ENCODE results near the gene RHOD. TPM values are rescaled to one million over a fixed set of nuclear protein-coding genes. Genes with fewer than 3 reads are reported as not detected.

The RHOD gene
- total RNA-seq, 2 experiments from 2014 or later, result 0.47 to 0.78 TPM

DNA sequence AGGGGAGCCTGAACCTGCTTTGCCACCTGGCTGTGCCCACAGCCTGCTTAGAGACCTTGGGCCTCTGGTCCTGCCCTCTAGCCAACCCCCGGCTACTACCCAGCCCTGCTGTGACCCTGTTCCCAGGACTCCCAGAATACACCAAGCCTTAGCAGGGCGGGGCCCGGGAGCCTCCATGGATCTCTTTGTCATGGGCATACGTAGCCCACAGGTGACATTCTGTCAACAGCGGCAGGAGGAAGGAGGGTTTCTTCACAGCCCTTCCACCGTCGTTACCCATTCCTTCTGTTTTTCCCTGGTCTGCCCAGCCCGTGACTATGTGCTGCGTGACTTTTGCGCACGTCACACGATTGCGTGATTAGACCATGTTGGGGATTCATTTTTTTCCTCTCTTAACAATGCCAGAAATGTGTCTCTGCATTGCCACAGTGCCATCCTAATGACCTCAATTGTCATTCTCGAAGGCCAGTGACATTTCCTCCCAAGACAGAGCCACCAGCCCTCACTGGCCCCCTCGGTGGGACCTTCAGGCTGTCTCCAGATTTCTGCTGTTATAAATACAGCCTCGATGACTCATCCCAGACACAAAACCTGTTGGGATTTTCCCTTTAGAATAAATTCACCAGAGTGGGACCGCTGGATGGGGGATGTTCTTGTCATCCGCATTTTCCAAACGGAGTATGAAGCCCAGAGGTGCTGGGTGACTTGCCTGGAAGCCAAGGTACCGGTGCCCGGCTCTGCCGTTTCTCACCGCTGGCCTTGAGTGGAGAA, 24.7 kb upstream of the RHOD start:
- intact Hi-C loops (cut with DNase I, micrococcal nuclease), result no loop called here
- no peak overlapping the region for H3K4me3 Mint-ChIP-seq
- CTCF ChIA-PET, result no interaction called here
- peaks cover 28% of the 10 kb centered on the region for H3K27me3 Mint-ChIP-seq
- H3K9me3 Mint-ChIP-seq (ENCODE audit: low read depth), result no peaks in the 10 kb centered on the region
- no peak overlapping the region for H3K27ac Mint-ChIP-seq
- H3K36me3 Mint-ChIP-seq (ENCODE audit: low read depth), result no peaks in the 10 kb centered on the region
- H3K4me1 Mint-ChIP-seq, result no peaks in the 10 kb centered on the region
- ATAC-seq, result no peak
- DNase-seq, result no peak
- POLR2A ChIA-PET, result no interaction called here

DNA sequence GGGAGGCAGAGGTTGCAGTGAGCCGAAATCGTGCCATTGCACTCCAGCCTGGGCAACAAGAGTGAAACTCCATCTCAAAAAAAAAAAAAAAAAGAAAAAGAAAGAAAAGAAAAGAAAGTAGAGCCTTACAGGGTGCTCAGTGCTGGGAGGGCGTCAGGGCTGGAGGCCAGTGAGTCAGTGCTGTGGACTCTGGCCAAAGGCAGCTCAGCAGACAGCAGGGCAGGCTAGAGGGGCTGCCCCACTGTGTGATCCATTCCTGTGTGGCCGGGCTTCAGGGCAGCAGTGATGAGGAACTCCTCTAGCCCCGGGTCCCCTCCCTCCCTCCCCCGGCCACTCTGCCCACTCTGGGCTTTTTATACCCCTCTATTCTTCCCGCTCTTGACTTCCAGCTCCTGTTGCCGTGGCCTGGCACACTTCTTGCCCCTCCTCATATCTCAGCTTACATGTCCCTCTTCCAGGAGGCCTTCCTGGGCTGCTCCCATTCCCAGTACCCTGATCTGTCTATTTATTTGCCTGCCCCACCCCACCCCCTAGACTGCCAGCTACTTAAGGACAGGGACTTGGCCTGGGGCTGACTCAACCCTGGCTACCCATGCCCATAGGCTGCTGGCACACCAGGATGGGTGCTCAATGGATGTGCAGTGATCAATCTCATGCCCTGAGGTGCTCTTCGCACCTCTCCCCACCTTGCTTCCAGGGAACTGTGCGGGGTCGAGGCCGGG, 23.7 kb upstream of the RHOD start:
- no peak for DNase-seq
- no peaks in the 10 kb centered on the region for H3K4me1 Mint-ChIP-seq
- no peak for ATAC-seq
- H3K27me3 Mint-ChIP-seq, result peaks cover 26% of the 10 kb centered on the region
- H3K27ac Mint-ChIP-seq, result no peak overlapping the region
- no peaks in the 10 kb centered on the region for H3K9me3 Mint-ChIP-seq (ENCODE audit: low read depth)
- no peaks in the 10 kb centered on the region for H3K36me3 Mint-ChIP-seq (ENCODE audit: low read depth)
- CTCF ChIA-PET, result no interaction called here
- H3K4me3 Mint-ChIP-seq, result no peak overlapping the region
- POLR2A ChIA-PET, result no interaction called here
- intact Hi-C loops (cut with DNase I, micrococcal nuclease), result no loop called here

DNA sequence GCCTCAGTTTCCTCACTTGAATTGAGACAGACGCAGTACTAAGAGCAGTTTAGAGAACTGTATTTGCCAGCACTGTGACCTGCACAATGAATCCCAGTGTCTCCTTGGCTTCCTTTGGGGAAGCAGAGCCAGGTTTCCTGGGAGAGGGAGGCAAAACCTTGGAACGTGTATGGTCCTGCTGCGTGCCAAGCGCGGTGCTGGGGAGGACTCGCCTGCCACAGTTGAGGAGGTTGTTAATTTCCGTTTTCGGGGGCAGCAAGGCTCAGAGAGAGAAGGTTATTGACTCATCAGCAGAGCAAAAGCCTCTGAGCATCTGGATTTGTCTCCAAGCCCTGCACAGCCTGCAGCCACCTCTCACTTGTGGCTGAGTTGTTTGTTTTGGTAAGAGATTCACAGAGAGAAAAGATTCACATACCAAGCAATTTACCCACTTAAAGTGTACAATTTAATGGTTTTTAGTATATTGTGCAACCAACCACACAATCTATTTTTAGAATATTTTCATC, 22.9 kb upstream of the RHOD start:
- Mint-ChIP-seq H3K27me3 (peaks cover 24% of the 10 kb centered on the region), H3K36me3 (ENCODE audit: low read depth) (no peaks in the 10 kb centered on the region), H3K4me3 (no peak overlapping the region), H3K4me1 (no peaks in the 10 kb centered on the region), H3K9me3 (ENCODE audit: low read depth) (no peaks in the 10 kb centered on the region), H3K27ac (no peak overlapping the region)
- ChIA-PET POLR2A (no interaction called here), CTCF (no interaction called here)
- DNase-seq (no peak), ATAC-seq (no peak)
- intact Hi-C loops (cut with DNase I, micrococcal nuclease), result no loop called here

GRCh38 chr11:67034350-67034749, 22.3 kb upstream of the RHOD start:
- ChIA-PET CTCF (no interaction called here), POLR2A (no interaction called here)
- Mint-ChIP-seq H3K4me3 (no peak overlapping the region), H3K9me3 (ENCODE audit: low read depth) (no peaks in the 10 kb centered on the region), H3K36me3 (ENCODE audit: low read depth) (no peaks in the 10 kb centered on the region), H3K4me1 (no peaks in the 10 kb centered on the region), H3K27ac (no peak overlapping the region), H3K27me3 (peaks cover 19% of the 10 kb centered on the region)
- intact Hi-C loops (cut with DNase I, micrococcal nuclease), result no loop called here
- DNase-seq (no peak), ATAC-seq (no peak)

- ChIA-PET POLR2A (no interaction called here), CTCF (interaction anchor here (1.0 kb wide), 1 partner anchor 13 kb away, joined by 3 read pairs; no protein-coding TSS in a partner anchor)
- Mint-ChIP-seq H3K27me3 (peaks cover 9% of the 10 kb centered on the region), H3K4me3 (no peak overlapping the region), H3K36me3 (ENCODE audit: low read depth) (no peaks in the 10 kb centered on the region), H3K27ac (no peak overlapping the region), H3K9me3 (ENCODE audit: low read depth) (no peaks in the 10 kb centered on the region), H3K4me1 (no peaks in the 10 kb centered on the region)
- ATAC-seq, result no peak
- DNase-seq, result no peak
- intact Hi-C loops (cut with DNase I, micrococcal nuclease), result no loop called here
These were observed 16.5 kb upstream of the RHOD start for GRCh38 chr11:67040147-67040546.

DNA sequence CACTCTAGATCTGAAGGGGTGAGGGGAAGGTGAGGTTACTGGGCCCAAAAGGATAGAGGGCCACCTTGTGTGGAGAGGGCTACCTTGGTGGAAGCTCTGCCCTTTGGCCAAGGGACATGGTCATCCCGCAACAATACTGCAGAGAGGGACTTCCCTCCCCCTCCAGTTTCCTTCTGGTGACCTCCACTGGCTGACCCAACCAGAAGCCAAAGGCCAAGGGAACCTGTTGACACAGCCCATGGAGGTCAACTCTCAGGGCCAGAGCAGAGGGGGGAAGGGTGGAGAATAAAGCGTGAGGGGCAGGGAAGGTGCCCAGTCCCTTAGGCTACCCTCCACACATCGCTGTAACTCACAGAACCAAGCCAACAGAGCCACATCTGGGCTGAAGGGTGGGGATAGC, 15.0 kb upstream of the RHOD start:
- POLR2A ChIA-PET, result interaction anchor here (0.6 kb wide), 1 partner anchor 9 kb away, joined by 3 read pairs; no protein-coding TSS in a partner anchor
- DNase-seq (no peak), ATAC-seq (no peak)
- H3K4me3 Mint-ChIP-seq, result no peak overlapping the region
- H3K4me1 Mint-ChIP-seq, result no peaks in the 10 kb centered on the region
- CTCF ChIA-PET, result no interaction called here
- intact Hi-C loops (cut with DNase I, micrococcal nuclease), result no loop called here
- H3K27me3 Mint-ChIP-seq, result peaks cover 4% of the 10 kb centered on the region
- no peak overlapping the region for H3K27ac Mint-ChIP-seq
- H3K9me3 Mint-ChIP-seq (ENCODE audit: low read depth), result no peaks in the 10 kb centered on the region
- no peaks in the 10 kb centered on the region for H3K36me3 Mint-ChIP-seq (ENCODE audit: low read depth)

GRCh38 chr11:67043572-67044349, 12.9 kb upstream of the RHOD start:
- POLR2A ChIA-PET, result interaction anchor here (0.5 kb wide), 1 partner anchor 21 kb away, joined by 3 read pairs; no protein-coding TSS in a partner anchor

DNA sequence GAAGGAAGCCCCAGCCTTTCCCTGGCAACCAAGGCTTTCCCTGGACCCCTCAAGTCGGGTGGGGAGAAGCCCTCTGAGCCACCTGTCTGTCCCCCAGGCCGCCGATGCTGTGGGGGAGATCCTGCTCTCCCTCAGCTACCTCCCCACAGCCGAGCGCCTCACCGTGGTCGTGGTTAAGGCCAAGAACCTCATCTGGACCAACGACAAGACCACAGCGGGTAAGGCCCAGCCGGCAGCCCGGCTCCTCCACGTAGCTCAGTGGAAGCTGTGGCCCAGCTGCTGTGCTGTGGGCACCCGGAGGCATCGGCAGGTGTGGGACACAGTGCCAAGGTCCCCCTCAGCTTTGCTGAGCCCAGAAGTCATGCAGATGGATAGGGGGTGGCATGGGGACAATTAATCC, 12.2 kb upstream of the RHOD start:
- ATAC-seq, result no peak
- peaks cover 2% of the 10 kb centered on the region for H3K27me3 Mint-ChIP-seq
- ChIA-PET POLR2A (interaction anchor here (0.5 kb wide), 1 partner anchor 22 kb away, joined by 3 read pairs; no protein-coding TSS in a partner anchor), CTCF (interaction anchor here (0.8 to 1.1 kb wide), 4 partner anchors 10 to 302 kb away, joined by 3 read pairs; no protein-coding TSS in a partner anchor)
- intact Hi-C loops (cut with DNase I, micrococcal nuclease), result no loop called here
- no peak overlapping the region for H3K4me3 Mint-ChIP-seq
- H3K9me3 Mint-ChIP-seq (ENCODE audit: low read depth), result no peaks in the 10 kb centered on the region
- no peaks in the 10 kb centered on the region for H3K4me1 Mint-ChIP-seq
- DNase-seq, result no peak
- no peaks in the 10 kb centered on the region for H3K36me3 Mint-ChIP-seq (ENCODE audit: low read depth)
- H3K27ac Mint-ChIP-seq, result no peak overlapping the region

More at GRCh38 chr11:67043572-67044349, 12.9 kb upstream of the RHOD start:
- H3K4me1 Mint-ChIP-seq, result no peaks in the 10 kb centered on the region
- ATAC-seq (no peak), DNase-seq (no peak)
- H3K36me3 Mint-ChIP-seq (ENCODE audit: low read depth), result no peaks in the 10 kb centered on the region
- H3K4me3 Mint-ChIP-seq, result no peak overlapping the region
- intact Hi-C loops (cut with DNase I, micrococcal nuclease), result no loop called here
- peaks cover 2% of the 10 kb centered on the region for H3K27me3 Mint-ChIP-seq
- CTCF ChIA-PET, result interaction anchor here (0.7 to 1.1 kb wide), 4 partner anchors 14 to 302 kb away, joined by 3 read pairs; no protein-coding TSS in a partner anchor
- no peaks in the 10 kb centered on the region for H3K9me3 Mint-ChIP-seq (ENCODE audit: low read depth)
- H3K27ac Mint-ChIP-seq, result no peak overlapping the region

DNA sequence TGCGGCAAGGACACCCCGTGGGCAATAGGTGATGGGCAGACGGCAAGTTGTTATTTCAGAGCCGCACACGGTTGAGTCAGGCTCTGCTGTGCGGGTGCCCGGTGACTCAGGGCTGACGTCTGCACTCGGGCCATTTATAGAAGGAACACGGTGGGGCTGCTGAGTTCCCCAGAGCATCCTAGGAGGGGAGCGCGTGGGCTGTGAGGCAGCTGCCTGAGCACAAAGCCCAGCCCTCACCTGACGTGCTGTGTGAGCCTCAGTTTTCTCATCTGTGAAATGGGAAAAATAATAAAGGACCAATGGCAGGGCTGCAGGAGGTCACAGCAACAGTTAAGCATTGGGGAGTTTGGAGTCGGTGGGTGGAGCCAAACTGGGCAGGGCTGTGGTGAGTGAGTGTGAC, 11.3 kb upstream of the RHOD start:
- H3K4me1 Mint-ChIP-seq, result no peaks in the 10 kb centered on the region
- H3K27ac Mint-ChIP-seq, result no peak overlapping the region
- ATAC-seq (no peak), DNase-seq (no peak)
- CTCF ChIA-PET, result interaction anchor here (0.8 kb wide), 1 partner anchor 10 kb away, joined by 3 read pairs; no protein-coding TSS in a partner anchor
- H3K9me3 Mint-ChIP-seq (ENCODE audit: low read depth), result no peaks in the 10 kb centered on the region
- no peaks in the 10 kb centered on the region for H3K36me3 Mint-ChIP-seq (ENCODE audit: low read depth)
- POLR2A ChIA-PET, result no interaction called here
- intact Hi-C loops (cut with DNase I, micrococcal nuclease), result no loop called here
- peaks cover 2% of the 10 kb centered on the region for H3K27me3 Mint-ChIP-seq
- H3K4me3 Mint-ChIP-seq, result no peak overlapping the region

GRCh38 chr11:67048515-67049130, 8.0 kb upstream of the RHOD start:
- ATAC-seq, result no peak
- no peak for DNase-seq
- Mint-ChIP-seq H3K27ac (no peak overlapping the region), H3K36me3 (ENCODE audit: low read depth) (no peaks in the 10 kb centered on the region), H3K4me3 (no peak overlapping the region), H3K27me3 (peaks cover 7% of the 10 kb centered on the region), H3K9me3 (ENCODE audit: low read depth) (no peaks in the 10 kb centered on the region), H3K4me1 (no peaks in the 10 kb centered on the region)
- CTCF ChIA-PET, result no interaction called here
- intact Hi-C loops (cut with DNase I, micrococcal nuclease), result no loop called here
- POLR2A ChIA-PET, result no interaction called here

DNA sequence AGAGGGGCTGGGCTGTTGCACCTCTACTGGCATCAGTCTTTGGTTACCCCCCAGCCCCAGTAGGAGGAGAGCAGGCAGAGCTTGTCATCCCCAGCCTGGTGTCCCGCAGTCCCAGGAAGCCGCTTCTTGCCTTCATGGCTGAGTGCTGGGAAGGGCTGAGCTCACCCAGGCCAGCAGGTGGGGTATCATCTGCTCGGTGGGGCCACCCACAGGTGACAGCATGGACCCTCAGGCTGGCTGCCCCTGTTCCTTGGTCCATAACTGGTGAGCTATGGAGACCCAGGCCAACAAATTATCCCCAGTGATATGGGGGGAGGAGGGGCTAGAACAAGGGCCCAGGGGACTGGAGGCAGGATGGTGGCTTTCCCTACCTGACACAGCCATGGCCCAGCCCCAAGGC, 6.5 kb upstream of the RHOD start:
- Mint-ChIP-seq H3K27me3 (peaks cover 5% of the 10 kb centered on the region), H3K4me1 (peaks cover 5% of the 10 kb centered on the region), H3K4me3 (no peak overlapping the region), H3K36me3 (ENCODE audit: low read depth) (no peaks in the 10 kb centered on the region), H3K27ac (no peak overlapping the region), H3K9me3 (ENCODE audit: low read depth) (no peaks in the 10 kb centered on the region)
- intact Hi-C loops (cut with DNase I, micrococcal nuclease), result no loop called here
- ChIA-PET CTCF (interaction anchor here (0.7 kb wide), 1 partner anchor 97 kb away, joined by 3 read pairs; no protein-coding TSS in a partner anchor), POLR2A (no interaction called here)
- ATAC-seq (no peak), DNase-seq (no peak)

All from activated CD4-positive, alpha-beta T cell treated with anti-CD3 and anti-CD28 coated beads for 36 hours (primary cell).